Measurements from ENCODE around the gene VAMP1.

DNA sequence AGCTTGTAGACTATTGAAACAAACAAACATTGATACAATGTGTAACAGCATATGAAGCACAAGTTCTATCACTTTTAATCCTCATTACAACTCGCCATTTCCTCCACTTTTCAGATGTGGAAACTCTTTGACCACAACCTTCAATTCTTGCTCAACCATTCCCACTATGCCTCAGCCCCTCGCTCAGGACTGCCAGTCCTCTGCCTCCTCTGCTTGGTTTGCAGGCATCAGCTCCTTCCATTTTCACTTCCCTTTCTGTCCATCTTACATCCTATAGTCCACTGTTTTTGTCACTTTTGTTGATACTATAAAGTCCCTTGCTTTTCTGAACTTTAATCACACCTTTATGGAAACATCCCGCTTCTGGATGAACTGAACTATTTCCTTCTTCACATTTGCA is 53.9 kb downstream of the VAMP1 start:
- TF ChIP-seq, protein P1, sequence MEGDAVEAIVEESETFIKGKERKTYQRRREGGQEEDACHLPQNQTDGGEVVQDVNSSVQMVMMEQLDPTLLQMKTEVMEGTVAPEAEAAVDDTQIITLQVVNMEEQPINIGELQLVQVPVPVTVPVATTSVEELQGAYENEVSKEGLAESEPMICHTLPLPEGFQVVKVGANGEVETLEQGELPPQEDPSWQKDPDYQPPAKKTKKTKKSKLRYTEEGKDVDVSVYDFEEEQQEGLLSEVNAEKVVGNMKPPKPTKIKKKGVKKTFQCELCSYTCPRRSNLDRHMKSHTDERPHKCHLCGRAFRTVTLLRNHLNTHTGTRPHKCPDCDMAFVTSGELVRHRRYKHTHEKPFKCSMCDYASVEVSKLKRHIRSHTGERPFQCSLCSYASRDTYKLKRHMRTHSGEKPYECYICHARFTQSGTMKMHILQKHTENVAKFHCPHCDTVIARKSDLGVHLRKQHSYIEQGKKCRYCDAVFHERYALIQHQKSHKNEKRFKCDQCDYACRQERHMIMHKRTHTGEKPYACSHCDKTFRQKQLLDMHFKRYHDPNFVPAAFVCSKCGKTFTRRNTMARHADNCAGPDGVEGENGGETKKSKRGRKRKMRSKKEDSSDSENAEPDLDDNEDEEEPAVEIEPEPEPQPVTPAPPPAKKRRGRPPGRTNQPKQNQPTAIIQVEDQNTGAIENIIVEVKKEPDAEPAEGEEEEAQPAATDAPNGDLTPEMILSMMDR (conservative IDR thresholded peaks at IDR 0.05): no peak
- no peak for TF ChIP-seq EZH2 (IDR thresholded peaks at IDR 0.05; ENCODE audit: low read depth)
